ENCODE data around the gene BLOC1S6.

DNA sequence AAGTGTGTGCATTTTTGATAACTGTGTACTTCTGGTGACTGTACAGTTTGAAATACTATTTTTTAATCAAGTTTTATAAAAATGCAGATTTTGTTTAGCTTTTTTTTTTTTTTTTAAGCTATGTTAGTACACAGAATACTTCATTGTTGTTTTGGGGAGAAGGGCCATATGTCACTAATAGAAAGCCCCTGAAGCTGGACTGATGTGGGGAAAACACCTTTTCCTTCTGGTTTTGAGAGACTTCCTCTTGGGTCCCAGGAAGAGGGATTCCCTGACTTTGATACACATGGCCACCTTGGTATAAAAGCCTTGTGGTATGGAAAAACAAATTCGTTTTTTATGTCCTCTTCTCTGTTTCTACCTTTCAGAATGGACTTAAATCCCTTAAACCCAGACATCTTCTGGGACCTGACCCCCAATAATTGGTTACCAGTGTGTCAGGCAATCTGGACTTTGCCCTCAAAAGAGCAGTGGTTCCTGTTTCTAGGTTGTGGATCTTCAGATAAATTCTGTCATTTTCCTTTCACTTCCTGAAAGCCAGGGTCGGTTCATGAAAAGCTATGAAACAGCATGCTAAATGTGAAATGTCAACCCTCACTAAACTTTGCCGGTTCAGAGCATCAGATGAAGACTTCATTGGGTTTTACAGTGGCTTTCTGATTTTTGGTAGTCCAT lies 31.1 kb upstream of the BLOC1S6 start:
- TF ChIP-seq, protein P1, sequence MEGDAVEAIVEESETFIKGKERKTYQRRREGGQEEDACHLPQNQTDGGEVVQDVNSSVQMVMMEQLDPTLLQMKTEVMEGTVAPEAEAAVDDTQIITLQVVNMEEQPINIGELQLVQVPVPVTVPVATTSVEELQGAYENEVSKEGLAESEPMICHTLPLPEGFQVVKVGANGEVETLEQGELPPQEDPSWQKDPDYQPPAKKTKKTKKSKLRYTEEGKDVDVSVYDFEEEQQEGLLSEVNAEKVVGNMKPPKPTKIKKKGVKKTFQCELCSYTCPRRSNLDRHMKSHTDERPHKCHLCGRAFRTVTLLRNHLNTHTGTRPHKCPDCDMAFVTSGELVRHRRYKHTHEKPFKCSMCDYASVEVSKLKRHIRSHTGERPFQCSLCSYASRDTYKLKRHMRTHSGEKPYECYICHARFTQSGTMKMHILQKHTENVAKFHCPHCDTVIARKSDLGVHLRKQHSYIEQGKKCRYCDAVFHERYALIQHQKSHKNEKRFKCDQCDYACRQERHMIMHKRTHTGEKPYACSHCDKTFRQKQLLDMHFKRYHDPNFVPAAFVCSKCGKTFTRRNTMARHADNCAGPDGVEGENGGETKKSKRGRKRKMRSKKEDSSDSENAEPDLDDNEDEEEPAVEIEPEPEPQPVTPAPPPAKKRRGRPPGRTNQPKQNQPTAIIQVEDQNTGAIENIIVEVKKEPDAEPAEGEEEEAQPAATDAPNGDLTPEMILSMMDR (IDR thresholded peaks at IDR 0.05; ENCODE audit: control extremely low read depth in 1 of 3, insufficient read depth in 1 of 3, low read depth in 1 of 3, low read length in 3 of 3) = no peak
- TF ChIP-seq EZH2 (IDR thresholded peaks at IDR 0.05; ENCODE audit: low read depth, low read length, severe bottlenecking) (no peak), YY1 (IDR thresholded peaks at IDR 0.05; ENCODE audit: low read depth, low read length) (no peak), RAD21 (IDR thresholded peaks at IDR 0.05 in 1 of 2, conservative IDR thresholded peaks at IDR 0.05 in 1 of 2; ENCODE audit: low read depth in 2 of 2, low read length in 2 of 2) (no peak)

All from H1 (cell line).